Cortex of kidney (tissue), 1 donor: Measurements from ENCODE around the gene PTGDR2.

Source experiments
- DNase-seq: peaks from one replicate; lab custom pipeline; 2025; lab: John Stamatoyannopoulos, UW

Gene PTGDR2

GRCh38 chr11:60855726-60856633 is at the start of gene PTGDR2:
Gene PTGDR2, minus strand, starts transcription at chr11:60855950. Its CDS starts 2,228 bp downstream, at chr11:60853722.
- DNase-seq, result no peak

- no peak for DNase-seq
Measured at GRCh38 chr11:60905047-60905446, 49.3 kb upstream of the PTGDR2 start.

- no peak for DNase-seq
Measured at GRCh38 chr11:60902625-60903024, 46.9 kb upstream of the PTGDR2 start.

GRCh38 chr11:60900673-60901404 is 45.1 kb upstream of the PTGDR2 start:
- DNase-seq, result no peak

- no peak for DNase-seq
Measured at GRCh38 chr11:60899977-60900376, 44.2 kb upstream of the PTGDR2 start.

- no peak for DNase-seq
Measured at GRCh38 chr11:60899046-60899936, 43.5 kb upstream of the PTGDR2 start.

GRCh38 chr11:60897496-60897895 is 41.7 kb upstream of the PTGDR2 start:
- DNase-seq, result no peak

GRCh38 chr11:60895687-60896086 is 39.9 kb upstream of the PTGDR2 start:
- DNase-seq, result no peak

- no peak for DNase-seq
Measured at GRCh38 chr11:60891103-60891741, 35.5 kb upstream of the PTGDR2 start.

GRCh38 chr11:60890696-60891095 is 34.9 kb upstream of the PTGDR2 start:
- no peak for DNase-seq

- DNase-seq, result no peak
Measured at GRCh38 chr11:60889869-60890311, 34.1 kb upstream of the PTGDR2 start.

GRCh38 chr11:60887556-60887955 is 31.8 kb upstream of the PTGDR2 start:
- DNase-seq, result no peak

- no peak for DNase-seq
Measured at GRCh38 chr11:60880643-60881282, 25.0 kb upstream of the PTGDR2 start.

- no peak for DNase-seq
Measured at GRCh38 chr11:60879971-60880588, 24.3 kb upstream of the PTGDR2 start.

GRCh38 chr11:60879104-60879503 is 23.4 kb upstream of the PTGDR2 start:
- no peak for DNase-seq

- no peak for DNase-seq
Measured at GRCh38 chr11:60878245-60879101, 22.7 kb upstream of the PTGDR2 start.

- DNase-seq, result no peak
Measured at GRCh38 chr11:60876168-60876485, 20.4 kb upstream of the PTGDR2 start.

- no peak for DNase-seq
Measured at GRCh38 chr11:60875366-60876167, 19.8 kb upstream of the PTGDR2 start.
